Stomach smooth muscle (tissue), 2 donors: ENCODE measurements around the gene CLCN6.

ENCODE experiments used
- H3K27ac ChIP-seq: one replicate; pipeline ENCODE4 v1.7.0; 2013; ENCODE audit warnings: mild to moderate bottlenecking, low read length, inconsistent platforms
- H3K27me3 ChIP-seq, 2 donors: one replicate each; pipeline ENCODE4 v1.7.0; 2013; ENCODE audit warnings: low read length in 2 of 2; ENCODE audit not compliant: insufficient read depth in 2 of 2, control insufficient read depth in 1 of 2
- H3K36me3 ChIP-seq, 2 donors: one replicate each; pipeline ENCODE4 v1.7.0; 2013; ENCODE audit warnings: low read length in 2 of 2; ENCODE audit not compliant: control insufficient read depth in 2 of 2, insufficient read depth in 2 of 2
- H3K4me1 ChIP-seq: one replicate; pipeline ENCODE4 v1.7.0; 2013; ENCODE audit warnings: low read length; ENCODE audit not compliant: control insufficient read depth, insufficient read depth
- H3K4me3 ChIP-seq, 2 donors: one replicate each; pipeline ENCODE4 v1.7.0; 2013; ENCODE audit warnings: low read length in 2 of 2
- H3K9ac ChIP-seq, 2 donors: one replicate each; pipeline ENCODE4 v1.7.0; 2013; ENCODE audit warnings: low read length in 2 of 2, mild to moderate bottlenecking in 1 of 2
- H3K9me3 ChIP-seq, 2 donors: one replicate each; pipeline ENCODE4 v1.7.0; 2013; ENCODE audit warnings: low read length in 2 of 2; ENCODE audit not compliant: control insufficient read depth in 2 of 2
- donor health status: healthy.
- donor health status: Pancreatic carcinoma.

The CLCN6 gene

DNA sequence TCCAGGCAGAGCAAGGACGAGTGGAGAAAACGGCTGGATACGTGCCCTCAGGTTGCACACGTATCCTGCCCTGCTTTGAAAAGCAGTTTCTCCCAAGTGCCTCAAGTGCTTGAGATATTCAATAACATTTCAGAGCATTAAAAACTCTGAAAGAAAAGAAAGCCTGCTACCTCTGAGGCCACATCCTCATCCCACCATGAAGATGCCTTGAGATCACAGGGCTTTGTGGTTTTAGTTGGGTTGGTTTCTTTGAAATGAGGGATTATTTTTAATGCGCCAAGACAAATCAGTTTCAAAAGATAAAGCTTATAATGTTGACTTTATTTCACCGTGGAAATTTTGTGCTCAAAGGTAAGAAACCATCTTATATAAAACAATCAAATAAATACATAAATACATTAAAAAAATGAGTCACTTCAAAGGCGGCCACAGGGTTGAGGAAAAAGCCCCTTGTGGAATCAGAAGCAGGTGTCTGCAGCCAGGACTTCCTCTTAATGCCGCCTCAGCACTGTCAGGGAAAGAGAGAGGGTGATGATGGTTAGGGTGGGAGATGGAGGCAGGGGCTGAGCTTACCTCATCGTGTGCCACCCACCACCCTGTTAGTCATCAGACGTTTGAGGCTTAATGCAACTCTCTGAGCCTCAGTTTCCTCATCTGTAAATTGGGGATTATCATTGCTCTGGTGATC lies 51.3 kb downstream of the CLCN6 start:
- H3K27ac ChIP-seq = no peak overlapping the region
- no peaks in the 10 kb centered on the region for H3K36me3 ChIP-seq
- H3K9me3 ChIP-seq = no peaks in the 10 kb centered on the region
- H3K4me3 ChIP-seq = no peak overlapping the region
- no peak overlapping the region for H3K9ac ChIP-seq
- H3K4me1 ChIP-seq = peaks cover 4% of the 10 kb centered on the region
- H3K27me3 ChIP-seq = peaks cover 35 to 44% of the 10 kb centered on the region in 2 donors

DNA sequence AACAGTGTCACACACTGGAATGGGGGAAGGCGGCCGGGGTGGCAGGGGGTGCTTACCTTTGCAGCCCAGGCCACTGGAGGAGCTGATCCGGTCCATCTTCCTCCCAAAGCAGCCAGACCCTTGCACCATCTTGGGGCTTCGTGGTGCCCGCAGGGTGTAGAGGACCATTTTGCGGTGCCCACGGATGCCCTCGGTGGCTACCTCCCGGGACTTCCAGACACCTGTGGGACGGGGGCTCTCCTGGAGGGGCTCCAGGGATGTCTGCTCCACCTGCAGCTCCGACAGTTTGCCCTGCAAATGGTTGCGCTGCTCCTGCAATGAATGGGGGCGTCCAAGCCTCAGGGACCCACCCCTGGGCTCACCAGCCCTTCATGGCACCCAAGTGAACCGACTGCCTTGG lies 52.2 kb downstream of the CLCN6 start:
- no peak overlapping the region for H3K27ac ChIP-seq
- H3K4me1 ChIP-seq = peaks cover 4% of the 10 kb centered on the region
- H3K36me3 ChIP-seq = no peaks in the 10 kb centered on the region
- no peak overlapping the region for H3K4me3 ChIP-seq
- no peaks in the 10 kb centered on the region for H3K9me3 ChIP-seq
- H3K27me3 ChIP-seq = peaks cover 38 to 44% of the 10 kb centered on the region in 2 donors
- H3K9ac ChIP-seq = no peak overlapping the region

DNA sequence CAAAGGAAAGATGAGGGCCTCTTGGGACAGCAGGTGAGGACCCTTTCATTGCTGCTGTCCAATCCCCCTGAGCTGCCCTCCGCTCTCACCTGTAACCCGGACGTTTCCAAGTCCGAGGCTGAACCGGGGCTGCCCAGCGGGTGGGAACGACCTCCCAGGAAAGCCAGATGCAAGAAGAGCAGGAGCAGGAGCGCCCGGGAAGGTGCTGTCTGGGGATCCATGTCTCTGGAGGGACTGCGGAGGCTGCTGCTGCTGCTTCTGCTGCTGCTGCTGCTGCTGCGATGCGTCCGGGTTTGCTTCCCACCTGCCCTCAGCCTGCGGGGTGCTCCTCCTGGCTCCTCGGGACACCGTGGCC lies 52.6 kb downstream of the CLCN6 start, which contains the start of gene NPPB:
Gene NPPB (minus strand): TSS at position 333 of the 355 bp plus-strand sequence. CDS start 112 bp downstream, at position 221.
- H3K9me3 ChIP-seq = no peaks in the 10 kb centered on the region
- H3K4me1 ChIP-seq = peaks cover 4% of the 10 kb centered on the region
- H3K4me3 ChIP-seq = no peak within 1 kb of the TSS
- H3K27me3 ChIP-seq = peaks cover 38 to 44% of the 10 kb centered on the region in 2 donors
- no peaks in the 10 kb centered on the region for H3K36me3 ChIP-seq
- H3K9ac ChIP-seq = no peak within 1 kb of the TSS
- no peak within 1 kb of the TSS for H3K27ac ChIP-seq

DNA sequence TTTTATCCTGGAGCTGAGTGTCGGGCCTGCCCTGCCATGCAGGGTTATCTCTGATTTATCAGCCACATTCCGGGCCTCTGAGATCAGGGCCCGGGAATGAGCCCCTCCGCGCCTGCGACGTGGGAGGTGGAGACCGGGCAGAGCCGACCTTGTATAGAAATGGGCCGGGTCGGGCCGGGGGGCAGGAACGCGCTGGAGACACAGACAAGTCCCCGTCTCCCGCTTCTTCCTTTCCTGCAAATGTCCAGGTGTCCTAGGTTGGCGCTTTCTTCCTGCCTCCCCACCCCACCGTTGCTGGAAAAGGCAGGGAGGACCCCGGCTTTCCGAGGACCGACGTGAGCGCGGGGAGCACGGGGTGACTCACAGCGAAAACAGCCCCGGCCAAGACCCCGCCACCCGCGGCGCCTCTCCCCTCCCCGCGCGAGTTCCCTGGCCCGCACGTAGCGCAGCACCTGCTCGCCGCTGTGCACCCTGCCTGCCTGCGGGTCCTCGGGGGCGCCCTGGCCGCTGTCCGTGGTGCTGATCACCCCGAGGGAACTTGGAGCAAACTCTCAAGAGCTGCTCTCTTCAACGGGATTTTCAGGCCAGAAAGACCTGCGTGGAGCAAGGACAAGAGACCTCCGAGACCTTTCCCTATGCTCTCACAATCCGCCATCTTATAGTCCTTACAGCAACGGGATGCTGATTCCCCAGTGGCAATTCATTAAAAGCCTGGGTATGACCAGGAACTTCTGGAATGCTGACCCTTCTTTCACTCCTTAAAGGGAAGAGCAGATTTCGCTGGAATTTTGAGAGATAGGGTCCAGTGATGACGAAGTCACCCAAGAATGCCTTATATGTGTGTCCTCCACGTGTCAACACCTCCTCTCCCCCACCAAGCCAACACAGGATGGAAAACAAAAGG lies 53.2 kb downstream of the CLCN6 start:
- H3K4me1 ChIP-seq = peaks cover 4% of the 10 kb centered on the region
- no peak overlapping the region for H3K9ac ChIP-seq
- H3K9me3 ChIP-seq = no peaks in the 10 kb centered on the region
- no peak overlapping the region for H3K4me3 ChIP-seq
- H3K27me3 ChIP-seq = peaks cover 38 to 44% of the 10 kb centered on the region in 2 donors
- no peak overlapping the region for H3K27ac ChIP-seq
- no peaks in the 10 kb centered on the region for H3K36me3 ChIP-seq

GRCh38 chr1:11860083-11860482 lies 54.1 kb downstream of the CLCN6 start:
- peaks cover 4% of the 10 kb centered on the region for H3K4me1 ChIP-seq
- no peak overlapping the region for H3K9ac ChIP-seq
- no peaks in the 10 kb centered on the region for H3K9me3 ChIP-seq
- no peak overlapping the region for H3K27ac ChIP-seq
- no peak overlapping the region for H3K4me3 ChIP-seq
- peaks cover 38% of the 10 kb centered on the region in 2 donors for H3K27me3 ChIP-seq
- H3K36me3 ChIP-seq = no peaks in the 10 kb centered on the region

DNA sequence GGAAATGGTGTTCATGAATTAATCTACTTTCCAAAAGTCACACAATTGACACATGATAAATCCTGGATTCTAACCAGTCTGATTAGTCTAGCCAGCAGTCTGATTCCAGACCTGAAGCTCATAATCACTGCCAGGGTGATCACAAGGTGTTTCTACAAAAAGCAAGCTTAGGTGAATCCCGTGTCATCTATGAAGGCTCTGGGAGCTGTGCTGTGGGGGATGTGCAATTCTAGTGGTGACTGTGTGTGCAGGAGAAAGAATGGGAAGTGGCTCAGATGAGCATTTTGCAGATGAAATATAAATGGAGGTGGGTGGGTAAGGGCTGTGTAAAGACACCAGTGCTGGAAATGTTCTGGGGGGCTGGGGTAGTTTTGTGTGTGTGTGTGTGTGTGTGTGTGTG lies 54.6 kb downstream of the CLCN6 start:
- Histone ChIP-seq H3K9me3 (no peaks in the 10 kb centered on the region), H3K27ac (no peak overlapping the region), H3K4me1 (peaks cover 4% of the 10 kb centered on the region), H3K36me3 (no peaks in the 10 kb centered on the region), H3K9ac (no peak overlapping the region), H3K4me3 (no peak overlapping the region), H3K27me3 (peaks cover 38% of the 10 kb centered on the region in 2 donors)

GRCh38 chr1:11862890-11863289 lies 56.9 kb downstream of the CLCN6 start:
- Histone ChIP-seq H3K4me3 (no peak overlapping the region), H3K27ac (no peak overlapping the region), H3K4me1 (peaks cover 4% of the 10 kb centered on the region), H3K36me3 (no peaks in the 10 kb centered on the region), H3K27me3 (peaks cover 27 to 28% of the 10 kb centered on the region in 2 donors), H3K9me3 (no peaks in the 10 kb centered on the region), H3K9ac (no peak overlapping the region)

GRCh38 chr1:11868331-11868980 lies 62.5 kb downstream of the CLCN6 start:
- Histone ChIP-seq H3K9ac (no peak overlapping the region), H3K4me3 (no peak overlapping the region), H3K27me3 (peaks cover 0 to 2% of the 10 kb centered on the region in 2 donors), H3K9me3 (no peaks in the 10 kb centered on the region), H3K36me3 (no peaks in the 10 kb centered on the region), H3K27ac (no peak overlapping the region), H3K4me1 (no peaks in the 10 kb centered on the region)

GRCh38 chr1:11869104-11869503 lies 63.1 kb downstream of the CLCN6 start:
- no peak overlapping the region for H3K27ac ChIP-seq
- peaks cover 0 to 2% of the 10 kb centered on the region in 2 donors for H3K27me3 ChIP-seq
- H3K9ac ChIP-seq = no peak overlapping the region
- H3K4me1 ChIP-seq = no peaks in the 10 kb centered on the region
- H3K9me3 ChIP-seq = no peaks in the 10 kb centered on the region
- H3K36me3 ChIP-seq = no peaks in the 10 kb centered on the region
- no peak overlapping the region for H3K4me3 ChIP-seq

DNA sequence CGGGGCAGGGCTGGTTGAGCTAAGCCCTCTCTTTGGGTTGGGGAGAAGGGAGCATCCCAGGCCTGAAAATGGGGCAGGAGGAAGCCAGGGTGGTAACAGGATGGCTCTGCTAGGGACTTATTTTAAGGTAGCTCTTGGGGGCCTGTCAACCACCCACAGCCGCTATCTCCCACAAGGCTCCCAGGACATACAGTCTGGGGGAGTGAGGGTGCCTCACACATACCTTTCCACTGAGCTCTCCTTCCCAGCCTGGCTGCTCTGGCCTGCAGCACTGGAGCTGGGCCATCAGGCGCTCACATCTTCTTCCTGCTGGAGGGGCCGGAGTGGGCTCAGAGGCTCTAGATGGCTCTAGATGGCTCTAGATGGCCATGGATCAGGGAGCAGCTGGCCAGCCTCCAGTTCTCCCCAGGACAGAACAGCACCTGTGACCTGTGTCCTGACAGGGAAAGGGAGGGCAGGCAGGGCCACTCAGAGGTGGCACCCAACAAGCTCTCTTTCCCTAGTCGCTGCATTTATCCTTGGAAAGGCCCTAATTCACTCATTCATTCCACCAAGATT lies 63.7 kb downstream of the CLCN6 start:
- H3K9ac ChIP-seq = no peak overlapping the region
- H3K36me3 ChIP-seq = no peaks in the 10 kb centered on the region
- no peak overlapping the region for H3K4me3 ChIP-seq
- no peaks in the 10 kb centered on the region for H3K9me3 ChIP-seq
- H3K27me3 ChIP-seq = peaks cover 0 to 7% of the 10 kb centered on the region in 2 donors
- H3K4me1 ChIP-seq = no peaks in the 10 kb centered on the region
- H3K27ac ChIP-seq = no peak overlapping the region
